Trophoblast cell (in vitro differentiated cells and primary cell): Measurements from ENCODE around the gene CDH22.

Source experiments
- DNase-seq, 2 donors: peaks; one replicate each; pipeline ENCODE4 v3.0.0-alpha.2; 2016
- H2AFZ ChIP-seq: 2 replicates; pipeline ENCODE4 v1.6.1; 2013; ENCODE audit warnings: low read length, moderate library complexity, mild to moderate bottlenecking; ENCODE audit not compliant: insufficient read depth, poor library complexity
- H2AK5ac ChIP-seq: 2 replicates; pipeline ENCODE4 v1.6.1; 2013; ENCODE audit warnings: mild to moderate bottlenecking, low read length
- H2BK120ac ChIP-seq: 2 replicates; pipeline ENCODE4 v1.6.1; 2013; ENCODE audit warnings: low read length, mild to moderate bottlenecking, moderate library complexity; ENCODE audit not compliant: insufficient read depth, poor library complexity
- H2BK12ac ChIP-seq: 2 replicates; pipeline ENCODE4 v1.6.1; 2013; ENCODE audit warnings: mild to moderate bottlenecking, low read length, moderate library complexity
- H2BK5ac ChIP-seq: 2 replicates; pipeline ENCODE4 v1.6.1; 2013; ENCODE audit warnings: low read length, low read depth, moderate library complexity, mild to moderate bottlenecking; ENCODE audit not compliant: poor library complexity
- H3K14ac ChIP-seq: 2 replicates; pipeline ENCODE4 v1.6.1; 2013; ENCODE audit warnings: mild to moderate bottlenecking, low read length
- H3K18ac ChIP-seq: 2 replicates; pipeline ENCODE4 v1.6.1; 2013; ENCODE audit warnings: mild to moderate bottlenecking, low read length
- H3K23ac ChIP-seq: 2 replicates; pipeline ENCODE4 v1.6.1; 2013; ENCODE audit warnings: low read length
- H3K27ac ChIP-seq: 2 replicates; pipeline ENCODE4 v1.5.1; 2013; ENCODE audit warnings: low read depth, mild to moderate bottlenecking, inconsistent platforms, low read length, moderate library complexity
- H3K27me3 ChIP-seq: 2 replicates; pipeline ENCODE4 v1.6.1; 2013; ENCODE audit warnings: inconsistent platforms, mild to moderate bottlenecking, low read length, moderate library complexity; ENCODE audit not compliant: insufficient read depth
- H3K36me3 ChIP-seq, 2 experiments: 1 replicate in 1 of 2; 2 replicates in 1 of 2; pipeline ENCODE4 v1.6.1; 2013; ENCODE audit warnings: low read length in 2 of 2, mild to moderate bottlenecking in 2 of 2, moderate library complexity in 1 of 2; ENCODE audit not compliant: insufficient read depth in 2 of 2, control insufficient read depth in 1 of 2
- H3K4ac ChIP-seq: 2 replicates; pipeline ENCODE4 v1.6.1; 2013; ENCODE audit warnings: low read depth, mild to moderate bottlenecking, low read length, moderate library complexity
- H3K4me1 ChIP-seq, 2 experiments: 1 replicate in 1 of 2; 2 replicates in 1 of 2; pipeline ENCODE4 v1.6.1; 2013; ENCODE audit warnings: low read length in 2 of 2, mild to moderate bottlenecking in 2 of 2, moderate library complexity in 1 of 2; ENCODE audit not compliant: insufficient read depth in 2 of 2, control insufficient read depth in 1 of 2
- H3K4me2 ChIP-seq: 2 replicates; pipeline ENCODE4 v1.6.1; 2013; ENCODE audit warnings: inconsistent platforms, mild to moderate bottlenecking, low read length, moderate library complexity
- H3K4me3 ChIP-seq: 2 replicates; pipeline ENCODE4 v1.5.1; 2013; ENCODE audit warnings: mild to moderate bottlenecking, low read depth, low read length, inconsistent platforms
- H3K79me1 ChIP-seq: one replicate; pipeline ENCODE4 v1.6.1; 2013; ENCODE audit warnings: low read length
- H3K79me2 ChIP-seq: 2 replicates; pipeline ENCODE4 v1.6.1; 2013; ENCODE audit warnings: low read length, mild to moderate bottlenecking; ENCODE audit not compliant: control insufficient read depth, insufficient read depth, poor library complexity
- H3K9ac ChIP-seq: 2 replicates; pipeline ENCODE4 v1.6.1; 2013; ENCODE audit warnings: mild to moderate bottlenecking, low read length
- H3K9me3 ChIP-seq: 2 replicates; pipeline ENCODE4 v1.6.1; 2013; ENCODE audit warnings: low read depth, mild to moderate bottlenecking, control low read depth, inconsistent platforms, low read length; ENCODE audit not compliant: insufficient read depth
- H4K12ac ChIP-seq: 2 replicates; pipeline ENCODE4 v1.6.1; 2013; ENCODE audit warnings: low read depth, mild to moderate bottlenecking, low read length, moderate library complexity
- H4K8ac ChIP-seq: 2 replicates; pipeline ENCODE4 v1.6.1; 2013; ENCODE audit warnings: low read depth, mild to moderate bottlenecking, low read length, moderate library complexity
- H4K91ac ChIP-seq: one replicate; pipeline ENCODE4 v1.6.1; 2013; ENCODE audit warnings: low read depth, mild to moderate bottlenecking, low read length, moderate library complexity
- WGBS: extraction: QIAGEN DNeasy Blood & Tissue Kit; methylation state at CpG from one replicate; pipeline ENCODE4 v1.1.7; 2013; ENCODE audit warnings: missing lambda C conversion rate; ENCODE audit not compliant: insufficient read length, insufficient coverage; ENCODE audit errors: extremely low coverage; 5-methylcytosine and 5-hydroxymethylcytosine counted together

The CDH22 gene

DNA sequence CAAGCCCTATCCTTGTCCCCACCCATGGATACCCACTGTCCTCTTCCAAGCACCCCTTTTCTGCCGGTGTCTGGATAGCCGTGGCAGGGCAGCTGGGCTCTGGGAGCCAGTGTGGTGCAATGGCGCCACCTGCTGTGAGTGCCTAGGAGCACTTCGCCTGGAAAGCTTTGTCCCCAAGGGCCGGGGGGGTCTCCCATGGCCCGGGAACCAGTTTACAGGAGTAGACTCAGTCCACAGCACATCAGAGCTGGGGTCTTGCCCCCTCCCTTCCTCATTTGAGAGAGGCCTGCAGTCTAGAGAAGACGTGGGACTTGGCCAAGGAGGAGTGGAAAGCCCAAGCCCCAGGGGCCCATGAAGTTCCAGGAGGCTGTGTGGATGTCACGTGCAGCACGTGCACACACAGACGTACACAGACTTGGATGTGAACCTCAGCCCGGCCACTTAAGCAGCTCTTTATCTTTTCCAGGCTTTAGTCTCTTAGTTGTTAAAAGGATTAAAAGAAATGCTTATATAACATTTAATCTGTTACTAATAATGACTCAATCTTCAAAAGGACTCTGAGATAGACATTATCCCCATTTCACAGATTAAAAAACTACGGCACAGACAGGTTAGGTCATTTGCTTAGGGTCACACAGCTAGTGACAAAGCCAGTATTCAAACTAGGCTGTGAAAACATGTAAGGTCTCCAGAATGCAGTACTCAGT lies 40.9 kb upstream of the CDH22 start:
- H4K91ac ChIP-seq, result no peak overlapping the region
- H3K27me3 ChIP-seq, result no peaks in the 10 kb centered on the region
- no peak overlapping the region for H4K12ac ChIP-seq
- no peak overlapping the region for H3K18ac ChIP-seq
- H2BK120ac ChIP-seq, result no peak overlapping the region
- no peak overlapping the region for H4K8ac ChIP-seq
- H3K4me1 ChIP-seq, result peaks cover 9 to 12% of the 10 kb centered on the region in 2 experiments
- H3K27ac ChIP-seq, result no peak overlapping the region
- no peak overlapping the region for H2BK12ac ChIP-seq
- no peaks in the 10 kb centered on the region for H3K79me2 ChIP-seq
- WGBS, result no CpG with 5 or more reads among the region's 12 CpGs
- no peak overlapping the region for H3K4ac ChIP-seq
- DNase-seq, result peak in 1 of 2 donors; percentile 47
- H3K36me3 ChIP-seq, result peaks cover 9 to 10% of the 10 kb centered on the region in 2 experiments
- no peak overlapping the region for H3K4me3 ChIP-seq
- no peak overlapping the region for H2AK5ac ChIP-seq
- H3K14ac ChIP-seq, result no peak overlapping the region
- H3K9ac ChIP-seq, result no peak overlapping the region
- no peak overlapping the region for H3K4me2 ChIP-seq
- H3K79me1 ChIP-seq, result peaks cover 6% of the 10 kb centered on the region
- no peaks in the 10 kb centered on the region for H3K9me3 ChIP-seq
- no peak overlapping the region for H2BK5ac ChIP-seq
- H3K23ac ChIP-seq, result no peak overlapping the region
- no peak overlapping the region for H2AFZ ChIP-seq

DNA sequence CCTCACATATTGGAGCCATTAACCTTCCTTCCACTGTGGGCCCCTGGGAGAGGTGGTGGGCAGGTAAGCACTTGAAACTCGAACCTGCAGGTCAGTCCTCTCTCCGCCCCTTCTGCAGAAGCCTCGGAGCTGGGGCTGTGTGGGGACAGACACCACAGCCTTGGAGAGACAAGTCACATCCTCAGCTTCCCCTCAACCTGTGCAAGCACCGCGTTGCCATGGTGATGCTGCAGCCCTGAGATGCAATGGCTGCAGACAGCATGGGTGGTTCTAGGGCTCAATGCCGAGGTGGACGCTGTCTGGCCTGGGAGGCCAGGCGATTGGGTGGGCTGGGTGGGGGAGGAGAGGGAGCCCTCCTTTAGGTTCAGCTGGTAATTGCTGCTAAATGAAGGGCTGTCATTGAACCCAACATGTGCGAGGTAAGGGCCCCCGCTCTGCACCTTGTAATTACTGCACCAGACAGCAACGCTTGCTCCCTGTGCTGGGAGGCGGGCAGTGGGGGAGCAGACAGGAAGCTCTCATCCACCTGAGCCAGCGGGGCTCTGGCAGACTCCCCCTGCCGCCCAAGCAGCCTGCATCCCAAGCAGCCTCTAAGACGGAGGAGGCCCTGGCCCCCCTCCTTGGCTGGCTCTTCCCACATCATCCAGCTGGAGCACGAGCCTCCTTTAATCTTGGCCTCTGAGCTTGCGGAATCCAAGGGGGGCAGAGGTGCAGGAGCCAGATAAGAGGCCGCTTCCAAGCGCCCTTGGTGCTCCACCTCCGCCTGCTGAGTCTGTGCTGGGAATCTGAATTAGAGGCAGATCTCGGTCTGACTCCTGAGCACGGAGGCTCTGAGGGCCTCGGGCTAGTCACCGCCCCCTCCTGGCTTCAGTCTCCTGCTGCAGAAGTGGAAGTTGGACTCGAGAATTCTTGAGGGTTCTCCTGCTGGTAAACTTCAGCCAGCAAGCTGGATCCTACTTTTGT lies 39.8 kb upstream of the CDH22 start:
- no CpG with 5 or more reads among the region's 25 CpGs for WGBS
- H2AFZ ChIP-seq, result no peak overlapping the region
- peaks cover 9 to 10% of the 10 kb centered on the region in 2 experiments for H3K36me3 ChIP-seq
- no peak overlapping the region for H4K8ac ChIP-seq
- H2AK5ac ChIP-seq, result no peak overlapping the region
- no peak overlapping the region for H4K12ac ChIP-seq
- H3K79me1 ChIP-seq, result peaks cover 6% of the 10 kb centered on the region
- H3K27me3 ChIP-seq, result no peaks in the 10 kb centered on the region
- H3K23ac ChIP-seq, result no peak overlapping the region
- no peak overlapping the region for H3K27ac ChIP-seq
- H3K4ac ChIP-seq, result no peak overlapping the region
- H3K18ac ChIP-seq, result no peak overlapping the region
- no peak overlapping the region for H2BK120ac ChIP-seq
- no peak overlapping the region for H4K91ac ChIP-seq
- no peak overlapping the region for H3K4me2 ChIP-seq
- peaks cover 9 to 12% of the 10 kb centered on the region in 2 experiments for H3K4me1 ChIP-seq
- H3K4me3 ChIP-seq, result no peak overlapping the region
- H2BK12ac ChIP-seq, result no peak overlapping the region
- no peak overlapping the region for H3K9ac ChIP-seq
- no peak for DNase-seq
- H3K9me3 ChIP-seq, result no peaks in the 10 kb centered on the region
- no peaks in the 10 kb centered on the region for H3K79me2 ChIP-seq
- H3K14ac ChIP-seq, result no peak overlapping the region
- no peak overlapping the region for H2BK5ac ChIP-seq

DNA sequence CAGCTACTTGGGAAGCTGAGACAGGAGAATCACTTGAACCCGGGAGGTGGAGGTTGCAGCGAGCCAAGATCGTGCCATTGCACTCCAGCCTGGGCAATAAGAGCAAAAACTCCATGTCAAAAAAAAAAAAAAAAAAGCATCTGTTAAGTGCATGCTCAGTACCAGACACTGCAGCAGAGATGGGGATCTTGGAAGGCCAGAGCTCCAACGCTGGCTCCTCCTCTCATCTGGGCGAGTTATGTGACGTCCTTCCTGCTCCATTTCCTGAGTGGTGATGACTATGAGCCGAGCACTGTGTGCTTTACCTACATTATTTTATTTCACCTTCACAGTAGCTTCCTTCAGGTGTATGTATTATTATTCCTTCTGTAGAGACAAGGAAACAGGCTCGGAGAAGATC lies 38.5 kb upstream of the CDH22 start:
- Histone ChIP-seq H3K4me2 (no peak overlapping the region), H3K23ac (no peak overlapping the region), H4K91ac (no peak overlapping the region), H3K4ac (no peak overlapping the region), H4K12ac (no peak overlapping the region), H3K27ac (no peak overlapping the region), H4K8ac (no peak overlapping the region), H3K27me3 (no peaks in the 10 kb centered on the region), H3K9me3 (no peaks in the 10 kb centered on the region), H2AK5ac (no peak overlapping the region), H2BK5ac (no peak overlapping the region), H2AFZ (no peak overlapping the region), H3K36me3 (peaks cover 5 to 10% of the 10 kb centered on the region in 2 experiments), H3K79me2 (no peaks in the 10 kb centered on the region), H3K14ac (no peak overlapping the region), H3K4me3 (no peak overlapping the region), H3K9ac (no peak overlapping the region), H3K79me1 (peaks cover 6% of the 10 kb centered on the region), H2BK120ac (no peak overlapping the region), H3K18ac (no peak overlapping the region), H3K4me1 (peaks cover 9 to 12% of the 10 kb centered on the region in 2 experiments), H2BK12ac (no peak overlapping the region)
- DNase-seq, result no peak
- WGBS, result no CpG with 5 or more reads among the region's 8 CpGs

- H2BK120ac ChIP-seq, result no peak overlapping the region
- H3K14ac ChIP-seq, result no peak overlapping the region
- H3K23ac ChIP-seq, result no peak overlapping the region
- no peak for DNase-seq
- H2AFZ ChIP-seq, result no peak overlapping the region
- H2BK5ac ChIP-seq, result no peak overlapping the region
- H4K12ac ChIP-seq, result no peak overlapping the region
- no peaks in the 10 kb centered on the region for H3K79me1 ChIP-seq
- no peak overlapping the region for H4K91ac ChIP-seq
- no peak overlapping the region for H3K9ac ChIP-seq
- H3K27me3 ChIP-seq, result no peaks in the 10 kb centered on the region
- H3K4me2 ChIP-seq, result no peak overlapping the region
- H3K4me3 ChIP-seq, result no peak overlapping the region
- no peak overlapping the region for H4K8ac ChIP-seq
- 100% methylated on average over 2 of the region's 8 CpGs for WGBS
- no peak overlapping the region for H3K18ac ChIP-seq
- no peaks in the 10 kb centered on the region for H3K79me2 ChIP-seq
- no peak overlapping the region for H2BK12ac ChIP-seq
- no peak overlapping the region for H3K4ac ChIP-seq
- H3K9me3 ChIP-seq, result no peaks in the 10 kb centered on the region
- H3K36me3 ChIP-seq, result peaks cover 0 to under 1% of the 10 kb centered on the region in 2 experiments
- H3K27ac ChIP-seq, result no peak overlapping the region
- peaks cover 0 to 3% of the 10 kb centered on the region in 2 experiments for H3K4me1 ChIP-seq
- no peak overlapping the region for H2AK5ac ChIP-seq
Measured at GRCh38 chr20:46344488-46345162, 36.3 kb upstream of the CDH22 start.
